GM12801 (cell line): Measurements from ENCODE around the gene SHISA9.

Source experiments
- TF ChIP-seq, protein P1 (sequence below): IDR thresholded peaks from one replicate; pipeline ENCODE4 v1.5.1; 2011; ENCODE audit warnings: control low read depth; ENCODE audit not compliant: insufficient read length; ENCODE audit errors: extremely low read depth

Gene SHISA9

GRCh38 chr16:12906765-12907516 is 5.5 kb downstream of the SHISA9 start:
- TF ChIP-seq, protein P1, sequence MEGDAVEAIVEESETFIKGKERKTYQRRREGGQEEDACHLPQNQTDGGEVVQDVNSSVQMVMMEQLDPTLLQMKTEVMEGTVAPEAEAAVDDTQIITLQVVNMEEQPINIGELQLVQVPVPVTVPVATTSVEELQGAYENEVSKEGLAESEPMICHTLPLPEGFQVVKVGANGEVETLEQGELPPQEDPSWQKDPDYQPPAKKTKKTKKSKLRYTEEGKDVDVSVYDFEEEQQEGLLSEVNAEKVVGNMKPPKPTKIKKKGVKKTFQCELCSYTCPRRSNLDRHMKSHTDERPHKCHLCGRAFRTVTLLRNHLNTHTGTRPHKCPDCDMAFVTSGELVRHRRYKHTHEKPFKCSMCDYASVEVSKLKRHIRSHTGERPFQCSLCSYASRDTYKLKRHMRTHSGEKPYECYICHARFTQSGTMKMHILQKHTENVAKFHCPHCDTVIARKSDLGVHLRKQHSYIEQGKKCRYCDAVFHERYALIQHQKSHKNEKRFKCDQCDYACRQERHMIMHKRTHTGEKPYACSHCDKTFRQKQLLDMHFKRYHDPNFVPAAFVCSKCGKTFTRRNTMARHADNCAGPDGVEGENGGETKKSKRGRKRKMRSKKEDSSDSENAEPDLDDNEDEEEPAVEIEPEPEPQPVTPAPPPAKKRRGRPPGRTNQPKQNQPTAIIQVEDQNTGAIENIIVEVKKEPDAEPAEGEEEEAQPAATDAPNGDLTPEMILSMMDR = no peak

- TF ChIP-seq, protein P1 = no peak
Observed at GRCh38 chr16:12907670-12908233, 6.4 kb downstream of the SHISA9 start.

GRCh38 chr16:12917246-12917645 is 15.8 kb downstream of the SHISA9 start:
- TF ChIP-seq, protein P1 = no peak

DNA sequence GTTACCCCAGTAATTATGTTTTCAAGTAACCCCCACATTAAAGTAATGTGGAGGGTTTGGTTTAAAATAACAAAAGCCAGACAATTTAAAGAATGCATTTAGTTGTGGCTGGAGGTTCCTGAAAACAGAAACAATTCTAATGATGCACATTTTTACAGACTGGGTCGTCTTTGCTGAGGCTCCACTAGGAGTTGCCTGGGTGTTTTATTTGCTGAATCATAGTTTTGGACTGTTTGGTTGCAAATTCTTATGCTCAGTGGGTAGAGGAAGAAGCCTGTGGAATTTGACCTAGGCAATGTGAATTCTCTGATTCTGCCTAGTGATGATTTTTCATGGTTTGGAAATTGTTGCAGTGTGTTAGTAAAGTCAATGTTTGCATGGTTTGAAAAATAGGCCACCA is 16.3 kb downstream of the SHISA9 start:
- TF ChIP-seq, protein P1 = no peak

GRCh38 chr16:12920739-12921138 is 19.3 kb downstream of the SHISA9 start:
- TF ChIP-seq, protein P1 = no peak

DNA sequence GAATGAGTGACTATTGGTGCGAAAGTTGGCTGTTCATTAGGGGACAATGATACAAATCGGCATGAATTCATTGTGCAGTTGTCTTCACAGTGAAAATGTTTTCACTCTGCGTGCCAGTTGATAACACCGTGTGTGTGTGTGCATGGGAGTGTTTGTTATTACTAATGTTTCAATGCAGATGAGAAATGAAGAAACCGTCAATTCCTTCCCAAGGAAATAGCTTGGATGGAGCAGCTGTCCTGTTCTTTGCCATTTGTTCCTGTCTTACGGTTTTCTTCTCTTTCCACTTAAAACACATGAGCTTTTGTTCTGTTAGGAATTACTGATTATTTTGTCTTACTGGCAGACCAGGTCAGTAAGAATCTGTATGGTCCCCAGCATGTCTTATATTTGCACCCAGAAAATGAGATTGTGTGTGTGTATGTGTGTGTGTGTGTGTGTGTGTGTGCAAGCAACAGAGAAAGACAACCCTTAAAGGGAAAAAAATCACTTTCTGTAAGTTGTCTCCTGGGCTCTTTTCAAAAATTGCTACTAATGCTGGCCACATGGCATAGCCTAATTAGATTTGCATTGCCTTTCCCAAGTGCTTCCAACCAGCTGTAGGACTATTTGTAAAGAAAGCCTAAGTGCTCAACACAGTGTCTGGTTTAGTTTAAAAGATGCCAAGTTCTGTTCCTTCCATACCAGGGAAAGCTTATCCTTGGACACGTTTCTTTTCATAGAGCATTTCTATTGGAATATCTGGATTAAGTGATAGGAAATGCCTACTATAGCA is 23.8 kb downstream of the SHISA9 start:
- TF ChIP-seq, protein P1 = no peak

DNA sequence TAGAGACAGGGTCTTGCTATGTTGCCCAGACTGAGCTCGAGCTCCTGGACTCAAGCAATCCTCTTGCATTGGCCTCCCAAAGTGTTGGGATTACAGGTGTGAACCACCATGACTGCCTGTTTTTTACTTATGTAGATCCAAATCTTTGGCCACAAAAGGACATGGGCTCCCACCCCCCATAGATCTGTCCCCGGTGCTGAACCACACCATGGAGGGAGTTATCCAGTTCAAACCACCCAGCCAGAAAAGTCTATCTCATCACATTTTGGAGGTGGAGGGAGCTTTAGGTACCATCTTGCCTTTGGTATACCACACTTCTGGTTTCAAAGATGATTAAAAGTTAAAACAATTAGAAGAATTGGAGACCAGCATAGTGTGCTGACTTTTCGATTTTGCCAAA is 26.2 kb downstream of the SHISA9 start:
- TF ChIP-seq, protein P1 = no peak
